Activated CD4-positive, alpha-beta T cell treated with anti-CD3 and anti-CD28 coated beads, Interleukin-2, amount 10 ng/mL, durations not matched to agents 24 days and 14 days (primary cell): ENCODE results near the gene FETUB. TPM values are rescaled to one million over a fixed set of nuclear protein-coding genes. Genes with fewer than 3 reads are reported as not detected.
"Not testable (repeated sequence)": the region's sequence is repeated elsewhere in the genome, so short reads cannot be mapped to it uniquely, and the experiment has no call there.

Experiments used
- DNase-seq: peaks from one replicate; pipeline ENCODE4 v3.0.0; 2022
- H3K27ac Mint-ChIP-seq: one replicate; pipeline ENCODE4 v1.8.0; 2022; ENCODE audit warnings: mild to moderate bottlenecking, mixed read lengths
- H3K27me3 Mint-ChIP-seq: one replicate; pipeline ENCODE4 v1.8.0; 2022; ENCODE audit warnings: mixed read lengths
- H3K36me3 Mint-ChIP-seq: one replicate; pipeline ENCODE4 v1.8.0; 2022; ENCODE audit warnings: low read depth, mild to moderate bottlenecking, mixed read lengths
- H3K4me1 Mint-ChIP-seq: one replicate; pipeline ENCODE4 v1.8.0; 2021; ENCODE audit warnings: mixed read lengths
- H3K4me3 Mint-ChIP-seq: one replicate; pipeline ENCODE4 v1.8.0; 2022; ENCODE audit warnings: mild to moderate bottlenecking, moderate library complexity, mixed read lengths
- H3K9me3 Mint-ChIP-seq: one replicate; pipeline ENCODE4 v1.8.0; 2021; ENCODE audit warnings: mixed read lengths
- intact Hi-C: fragments of 100-400 bp; cut with micrococcal nuclease; formaldehyde crosslinking; loops from one replicate; pipeline ENCODE4 v1.15.1; 2023
- total RNA-seq: library from RNA; stranded (reverse); gene quantifications from 2 replicates; pipeline ENCODE4 v1.2.3, GENCODE V29; 2022

FETUB gene
- total RNA-seq, 1 donor from 2014 or later, result not detected

DNA sequence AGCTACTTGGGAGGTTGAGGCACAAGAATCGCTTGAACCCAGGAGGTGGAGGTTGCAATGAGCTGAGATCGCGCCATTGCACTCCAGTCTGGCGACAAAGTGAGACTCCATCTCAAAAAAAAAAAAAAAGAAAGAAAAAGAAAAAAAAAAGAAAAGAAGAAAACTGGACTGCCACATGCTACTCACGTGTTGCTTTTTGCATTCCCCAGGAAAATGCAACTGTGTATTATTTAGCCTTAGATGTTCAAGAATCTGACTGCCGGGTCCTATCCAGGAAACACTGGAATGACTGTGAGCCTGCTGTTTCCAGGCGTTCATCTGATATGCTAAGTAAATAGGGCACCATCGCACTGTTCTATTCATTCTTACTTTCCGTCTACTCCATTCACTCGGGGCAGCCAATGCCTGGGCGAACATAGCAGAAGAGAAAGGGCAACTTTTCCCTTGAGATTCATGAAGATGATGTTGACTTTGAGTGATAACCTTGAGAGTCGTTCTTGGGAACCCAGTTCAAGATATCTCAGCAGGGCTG is 47.0 kb downstream of the FETUB start:
- Mint-ChIP-seq H3K36me3 (no peaks in the 10 kb centered on the region), H3K4me3 (no peak overlapping the region), H3K27ac (no peak overlapping the region), H3K4me1 (peaks cover 4% of the 10 kb centered on the region), H3K27me3 (peaks cover 30% of the 10 kb centered on the region), H3K9me3 (peaks cover 25% of the 10 kb centered on the region)
- intact Hi-C loops, result no loop called here
- no peak for DNase-seq

DNA sequence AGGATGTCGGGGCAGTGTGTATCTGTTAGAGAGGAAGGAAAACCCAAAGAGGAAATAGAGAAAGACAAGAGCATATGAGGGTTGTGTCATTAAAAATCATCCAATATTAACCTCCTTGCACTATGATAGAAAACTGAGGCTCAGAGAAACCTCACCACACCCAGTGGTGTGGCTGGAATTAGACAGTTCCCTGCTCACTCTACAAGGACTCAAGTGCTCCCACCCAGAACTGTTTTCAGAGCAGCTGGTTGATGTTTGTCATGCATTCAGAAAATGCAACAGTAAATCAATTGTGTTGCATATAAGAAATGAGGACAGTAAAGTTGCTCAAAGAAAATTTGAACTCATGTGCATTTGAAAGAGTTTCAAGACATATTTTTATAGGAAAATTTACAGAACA is 50.1 kb downstream of the FETUB start:
- H3K36me3 Mint-ChIP-seq, intact Hi-C loops, H3K27ac Mint-ChIP-seq, DNase-seq, H3K4me3 Mint-ChIP-seq, H3K4me1 Mint-ChIP-seq: not testable (repeated sequence)
- Mint-ChIP-seq H3K27me3 (peaks cover 29% of the 10 kb centered on the region), H3K9me3 (peaks cover 15% of the 10 kb centered on the region)

DNA sequence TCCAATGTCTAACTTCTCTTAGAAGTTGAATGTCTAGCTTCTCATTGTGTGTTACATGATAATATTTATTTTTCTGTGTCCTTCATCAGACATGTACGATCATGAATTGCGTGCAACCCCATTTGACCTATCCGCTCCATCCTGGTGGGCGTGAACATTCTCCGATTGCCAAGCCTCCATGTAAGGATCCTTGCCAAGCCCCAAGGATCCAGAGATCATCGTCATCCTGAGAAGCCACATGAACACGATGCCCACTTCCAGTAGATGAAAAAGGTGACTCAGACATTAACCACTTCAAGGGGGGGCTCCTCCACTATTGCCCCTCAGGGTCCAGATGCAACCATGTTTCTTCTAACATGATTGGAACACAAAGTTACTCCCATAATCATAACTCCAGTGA is 51.5 kb downstream of the FETUB start:
- H3K27me3 Mint-ChIP-seq, result peaks cover 29% of the 10 kb centered on the region
- peaks cover 3% of the 10 kb centered on the region for H3K9me3 Mint-ChIP-seq
- H3K4me1 Mint-ChIP-seq, result peaks cover 4% of the 10 kb centered on the region
- no peaks in the 10 kb centered on the region for H3K36me3 Mint-ChIP-seq
- H3K27ac Mint-ChIP-seq, result no peak overlapping the region
- no peak overlapping the region for H3K4me3 Mint-ChIP-seq
- intact Hi-C loops, result no loop called here
- no peak for DNase-seq

DNA sequence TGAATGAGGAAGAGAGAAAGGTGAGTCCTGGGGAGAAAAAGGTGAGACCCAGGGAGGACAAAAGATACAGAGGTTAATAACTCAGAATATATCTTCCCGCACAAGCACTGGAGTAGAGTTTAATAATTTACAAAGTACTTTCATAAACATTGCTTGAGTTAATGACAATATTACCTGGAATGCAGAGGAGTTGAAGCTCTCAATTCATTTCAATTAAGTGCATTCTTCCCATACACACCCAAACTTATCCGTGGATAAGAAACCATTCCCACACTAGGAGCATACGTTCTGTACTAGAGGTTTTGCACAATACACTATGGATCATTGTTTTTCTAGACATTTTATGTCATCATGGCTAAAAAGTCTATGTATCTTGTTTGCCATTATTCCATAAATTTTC is 53.6 kb downstream of the FETUB start:
- Mint-ChIP-seq H3K27ac (no peak overlapping the region), H3K9me3 (no peaks in the 10 kb centered on the region), H3K27me3 (peaks cover 24% of the 10 kb centered on the region), H3K36me3 (no peaks in the 10 kb centered on the region), H3K4me3 (no peak overlapping the region), H3K4me1 (no peaks in the 10 kb centered on the region)
- no peak for DNase-seq
- intact Hi-C loops, result no loop called here

DNA sequence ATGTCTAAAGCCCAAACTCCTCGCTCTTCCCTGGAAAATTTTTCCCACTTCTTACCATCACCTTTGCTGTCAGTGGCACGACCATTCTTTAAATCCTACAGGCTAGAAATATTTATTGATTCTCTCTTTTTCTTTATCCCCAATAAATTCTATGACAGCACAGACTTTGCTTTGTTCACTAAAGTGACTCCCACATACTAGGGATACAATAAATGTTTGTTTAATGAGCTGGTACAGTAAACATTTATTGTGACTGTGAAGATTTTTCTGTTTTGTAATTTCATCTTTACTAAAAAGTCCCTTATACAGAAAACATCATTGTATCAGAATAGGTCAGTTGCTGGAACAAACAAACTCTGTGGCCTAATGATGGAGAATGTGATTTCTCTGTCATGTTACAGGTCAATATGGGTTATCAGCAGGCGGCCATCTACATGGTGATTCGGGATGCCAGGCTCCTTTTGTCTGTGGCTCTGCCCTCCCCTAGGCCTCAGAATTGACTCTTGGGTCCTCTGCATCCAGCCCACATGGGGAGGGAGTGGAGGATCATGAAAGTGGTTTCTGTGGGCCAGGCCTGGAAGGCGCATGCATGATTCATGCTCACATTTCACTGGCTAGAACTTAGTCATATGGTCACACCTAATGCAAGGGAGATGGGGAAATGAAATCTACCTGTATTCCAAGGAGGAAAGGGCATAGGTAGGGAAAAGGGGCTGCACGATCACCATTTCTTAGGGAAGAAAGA is 54.3 kb downstream of the FETUB start:
- Mint-ChIP-seq H3K27ac (no peak overlapping the region), H3K36me3 (no peaks in the 10 kb centered on the region), H3K9me3 (no peaks in the 10 kb centered on the region), H3K4me3 (no peak overlapping the region), H3K27me3 (peaks cover 24% of the 10 kb centered on the region), H3K4me1 (no peaks in the 10 kb centered on the region)
- DNase-seq, result no peak
- intact Hi-C loops, result no loop called here

DNA sequence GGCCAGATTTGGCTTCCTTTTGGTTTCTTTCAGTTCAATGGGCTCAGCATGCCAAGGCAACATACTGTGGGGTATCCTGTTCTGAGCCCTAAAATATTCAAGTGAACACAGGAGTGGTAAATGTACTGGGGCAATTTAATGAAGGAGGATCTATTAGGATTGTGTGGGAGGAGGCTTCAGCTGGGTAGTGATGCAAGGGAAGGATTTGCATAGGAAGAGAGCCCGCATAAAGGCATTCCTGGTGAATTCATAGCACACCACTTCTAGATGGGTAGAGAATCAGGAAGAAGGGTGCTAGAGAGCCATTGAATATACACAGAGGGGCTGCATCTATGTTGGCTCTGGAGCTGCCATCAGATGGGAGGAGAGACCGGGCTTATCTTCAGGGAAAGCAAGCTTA is 56.3 kb downstream of the FETUB start:
- DNase-seq, result no peak
- Mint-ChIP-seq H3K36me3 (no peaks in the 10 kb centered on the region), H3K27me3 (peaks cover 20% of the 10 kb centered on the region), H3K4me3 (no peak overlapping the region), H3K4me1 (peaks cover 4% of the 10 kb centered on the region), H3K9me3 (no peaks in the 10 kb centered on the region), H3K27ac (no peak overlapping the region)
- intact Hi-C loops, result no loop called here

DNA sequence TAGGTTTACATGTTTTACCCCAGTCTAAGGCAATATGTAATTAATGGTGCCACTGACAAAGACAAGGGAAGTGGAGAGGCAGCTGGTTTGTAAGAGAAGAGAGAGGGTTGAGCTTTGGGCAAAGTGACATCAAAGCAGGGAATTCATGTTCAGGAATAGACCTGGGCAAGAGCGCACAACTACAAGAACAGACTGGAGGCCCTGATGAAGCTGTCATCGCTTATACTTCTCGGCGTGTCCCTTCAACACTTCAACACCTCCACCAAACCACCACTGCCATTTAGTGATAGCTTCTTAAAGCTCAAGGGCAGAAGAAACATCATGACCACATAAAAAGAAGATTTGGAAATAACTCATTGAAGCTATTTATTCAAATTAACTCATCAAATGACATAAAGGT is 57.3 kb downstream of the FETUB start:
- no peak for DNase-seq
- Mint-ChIP-seq H3K9me3 (no peaks in the 10 kb centered on the region), H3K27me3 (peaks cover 18% of the 10 kb centered on the region), H3K36me3 (no peaks in the 10 kb centered on the region), H3K27ac (no peak overlapping the region), H3K4me1 (peaks cover 4% of the 10 kb centered on the region), H3K4me3 (no peak overlapping the region)
- intact Hi-C loops, result no loop called here

DNA sequence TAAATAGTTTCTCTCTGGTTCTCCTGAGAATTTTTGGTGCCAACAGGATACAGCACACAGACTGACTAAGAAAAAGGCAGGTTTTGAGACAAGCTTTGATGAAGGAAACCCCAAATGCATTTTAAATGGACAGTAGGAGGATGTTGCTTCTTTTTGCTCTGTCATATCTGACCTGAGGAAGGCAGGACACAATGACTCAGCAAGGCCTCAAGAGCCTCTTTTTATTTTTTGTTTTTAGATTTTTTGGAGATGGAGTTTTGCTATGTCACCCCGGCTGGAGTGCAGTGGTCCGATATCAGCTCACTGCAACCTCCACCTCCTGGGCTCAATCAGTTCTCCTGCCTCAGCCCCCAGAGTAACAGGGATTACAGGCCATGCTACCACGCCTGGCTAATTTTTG is 60.1 kb downstream of the FETUB start:
- Mint-ChIP-seq H3K4me1 (peaks cover 5% of the 10 kb centered on the region), H3K9me3 (no peaks in the 10 kb centered on the region), H3K4me3 (no peak overlapping the region), H3K27ac (no peak overlapping the region), H3K27me3 (peaks cover 24% of the 10 kb centered on the region), H3K36me3 (no peaks in the 10 kb centered on the region)
- intact Hi-C loops, result no loop called here
- DNase-seq, result no peak

DNA sequence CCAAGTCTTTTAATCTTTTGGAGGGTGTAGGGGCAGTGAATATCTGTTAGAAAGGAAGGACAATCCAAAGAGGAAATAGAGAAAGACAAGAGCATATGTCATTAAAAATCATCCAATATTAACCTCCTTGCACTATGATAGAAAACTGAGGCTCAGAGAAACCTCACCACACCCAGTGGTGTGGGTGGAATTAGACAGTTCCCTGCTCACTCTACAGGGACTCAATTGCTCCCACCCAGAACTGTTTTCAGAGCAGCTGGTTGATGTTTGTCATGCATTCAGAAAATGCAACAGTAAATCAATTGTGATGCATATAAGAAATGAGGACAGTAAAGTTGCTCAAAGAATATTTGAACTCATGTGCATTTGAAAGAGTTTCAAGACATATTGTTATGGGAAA is 62.3 kb downstream of the FETUB start:
- Mint-ChIP-seq H3K4me1 (peaks cover 15% of the 10 kb centered on the region), H3K27me3 (peaks cover 37% of the 10 kb centered on the region)
- intact Hi-C loops, H3K9me3 Mint-ChIP-seq, DNase-seq, H3K27ac Mint-ChIP-seq, H3K4me3 Mint-ChIP-seq, H3K36me3 Mint-ChIP-seq: not testable (repeated sequence)

Other genes starting within 250 kb of the FETUB start
- gene CRYGS, start 96.0 kb upstream of the FETUB start, total RNA-seq, result 4.4 and 4.8 TPM in 2 replicates
- 20.9 and 21.4 TPM in 2 replicates for gene TBCCD1, start 73.1 kb upstream of the FETUB start, total RNA-seq
- 74.0 and 77.7 TPM in 2 replicates for gene DNAJB11, start 69.7 kb upstream of the FETUB start, total RNA-seq
- not detected in 2 replicates for gene AHSG, start 27.3 kb upstream of the FETUB start, total RNA-seq
- gene HRG, start 25.6 kb downstream of the FETUB start, total RNA-seq, result not detected in 2 replicates
- gene KNG1, start 77.0 kb downstream of the FETUB start, total RNA-seq, result not detected in 2 replicates
- gene EIF4A2, start 143.2 kb downstream of the FETUB start, total RNA-seq, result 502 and 507 TPM in 2 replicates
- 116 and 119 TPM in 2 replicates for gene RFC4, start 166.1 kb downstream of the FETUB start, total RNA-seq
- gene ADIPOQ, start 202.3 kb downstream of the FETUB start, total RNA-seq, result not detected in 2 replicates